Fibroblast of lung (primary cell): ENCODE results near the gene MIEN1.

ENCODE experiments used
- CTCF ChIP-seq, 2 donors: IDR thresholded peaks in 1 of 2; conservative IDR thresholded peaks in 1 of 2; 1 replicate in 1 of 2; 2 replicates in 1 of 2; pipeline ENCODE4 v1.5.1; 2011 to 2012; ENCODE audit warnings: low read length in 2 of 2, control low read depth in 1 of 2, inconsistent platforms in 1 of 2, low read depth in 1 of 2, mild to moderate bottlenecking in 1 of 2
- EZH2 ChIP-seq: IDR thresholded peaks from 2 replicates; pipeline ENCODE4 v1.5.1; 2012; ENCODE audit warnings: low read length, control low read depth, mild to moderate bottlenecking; ENCODE audit errors: missing control alignments

GRCh38 chr17:39737760-39738567 lies 7.6 kb upstream of the MIEN1 start, which contains the start of gene GRB7:
- no peak for TF ChIP-seq CTCF (conservative IDR thresholded peaks at IDR 0.05 in 1 of 2, IDR thresholded peaks at IDR 0.05 in 1 of 2; ENCODE audit: low read depth in 1 of 2, low read length in 2 of 2)
- peak; percentile 16 for TF ChIP-seq EZH2
